Testis (tissue), 2 donors: ENCODE data around the gene GJA1.

Experiments used
- POLR2A ChIP-seq: fragments of 450-650 bp; IDR thresholded peaks from one replicate; pipeline ENCODE4 v1.6.1; 2017; ENCODE audit warnings: antibody characterized with exemption, mild to moderate bottlenecking, moderate library complexity
- TF ChIP-seq, protein P1 (sequence below), 3 experiments: fragments of 450-650 bp in 2 of 3; fragments of 200-600 bp in 1 of 3; sonication (generic) in 1 of 3; IDR thresholded peaks; one replicate each; pipeline ENCODE4 v1.5.1; 2016 to 2019; ENCODE audit warnings: antibody characterized with exemption in 3 of 3, mild to moderate bottlenecking in 2 of 3, moderate library complexity in 1 of 3

GRCh38 chr6:121465101-121465500 is 29.7 kb downstream of the GJA1 start:
- TF ChIP-seq, protein P1, sequence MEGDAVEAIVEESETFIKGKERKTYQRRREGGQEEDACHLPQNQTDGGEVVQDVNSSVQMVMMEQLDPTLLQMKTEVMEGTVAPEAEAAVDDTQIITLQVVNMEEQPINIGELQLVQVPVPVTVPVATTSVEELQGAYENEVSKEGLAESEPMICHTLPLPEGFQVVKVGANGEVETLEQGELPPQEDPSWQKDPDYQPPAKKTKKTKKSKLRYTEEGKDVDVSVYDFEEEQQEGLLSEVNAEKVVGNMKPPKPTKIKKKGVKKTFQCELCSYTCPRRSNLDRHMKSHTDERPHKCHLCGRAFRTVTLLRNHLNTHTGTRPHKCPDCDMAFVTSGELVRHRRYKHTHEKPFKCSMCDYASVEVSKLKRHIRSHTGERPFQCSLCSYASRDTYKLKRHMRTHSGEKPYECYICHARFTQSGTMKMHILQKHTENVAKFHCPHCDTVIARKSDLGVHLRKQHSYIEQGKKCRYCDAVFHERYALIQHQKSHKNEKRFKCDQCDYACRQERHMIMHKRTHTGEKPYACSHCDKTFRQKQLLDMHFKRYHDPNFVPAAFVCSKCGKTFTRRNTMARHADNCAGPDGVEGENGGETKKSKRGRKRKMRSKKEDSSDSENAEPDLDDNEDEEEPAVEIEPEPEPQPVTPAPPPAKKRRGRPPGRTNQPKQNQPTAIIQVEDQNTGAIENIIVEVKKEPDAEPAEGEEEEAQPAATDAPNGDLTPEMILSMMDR (IDR thresholded peaks at IDR 0.05) = no peak
- TF ChIP-seq POLR2A = no peak
